WTC11 (cell line): ENCODE results near the gene PRRC2B. TPM values are rescaled to one million over a fixed set of nuclear protein-coding genes. Genes with fewer than 3 reads are reported as not detected.

ENCODE experiments used
- ATAC-seq: fragments of 200-7000 bp; cut with Tn5 transposase; 2 replicates; pipeline ENCODE4 v1.10.0; 2021; ENCODE audit warnings: mild to moderate bottlenecking, moderate library complexity
- CTCF ChIA-PET: fragments of 300-600 bp; sonication (Branson Sonifier 250); formaldehyde crosslinking; loops from one replicate; lab custom pipeline; 2021; ENCODE audit warnings: antibody characterized with exemption; lab: Charles Lee
- POLR2A ChIA-PET: fragments of 350-600 bp; sonication (Branson Sonifier 250); formaldehyde crosslinking; loops from one replicate; lab custom pipeline; 2021; ENCODE audit warnings: antibody characterized with exemption; lab: Charles Lee
- DNase-seq: peaks from one replicate; pipeline ENCODE4 v3.0.0; 2021; ENCODE audit warnings: low spot score
- H3K27ac Mint-ChIP-seq: 2 replicates; pipeline ENCODE4 v1.8.0; 2021; ENCODE audit warnings: mixed read lengths
- H3K27me3 Mint-ChIP-seq: 2 replicates; pipeline ENCODE4 v1.8.0; 2021; ENCODE audit warnings: low read depth, mild to moderate bottlenecking, moderate library complexity, mixed read lengths
- H3K36me3 Mint-ChIP-seq: 2 replicates; pipeline ENCODE4 v1.8.0; 2021; ENCODE audit warnings: mixed read lengths
- H3K4me1 Mint-ChIP-seq: 2 replicates; pipeline ENCODE4 v1.8.0; 2022; ENCODE audit warnings: mixed read lengths
- H3K4me3 Mint-ChIP-seq: 2 replicates; pipeline ENCODE4 v1.8.0; 2021; ENCODE audit warnings: mild to moderate bottlenecking, moderate library complexity, mixed read lengths
- H3K9me3 Mint-ChIP-seq: 2 replicates; pipeline ENCODE4 v1.8.0; 2021; ENCODE audit warnings: mixed read lengths
- ATF1 ChIP-seq: sonication (generic); formaldehyde crosslinking; IDR thresholded peaks from 2 replicates; pipeline ENCODE4 v1.8.1; 2023; ENCODE audit warnings: mild to moderate bottlenecking, moderate library complexity, missing genetic modification reagents
- CDX4 ChIP-seq: fragments of 250-450 bp; sonication (Bioruptor Pico); IDR thresholded peaks from 2 replicates; pipeline ENCODE4 v1.9.0; 2021; ENCODE audit warnings: moderate library complexity, mild to moderate bottlenecking, inconsistent platforms, borderline replicate concordance
- CREM ChIP-seq: sonication (generic); formaldehyde crosslinking; IDR thresholded peaks from 2 replicates; pipeline ENCODE4 v1.8.1; 2022; ENCODE audit warnings: mild to moderate bottlenecking, missing genetic modification reagents, moderate library complexity
- EMX1 ChIP-seq: fragments of 250-450 bp; sonication (Bioruptor Pico); IDR thresholded peaks from 2 replicates; pipeline ENCODE4 v1.8.0; 2021; ENCODE audit warnings: mild to moderate bottlenecking
- ERG ChIP-seq: fragments of 250-450 bp; sonication (Bioruptor Pico); IDR thresholded peaks from 2 replicates; pipeline ENCODE4 v1.8.0; 2021; ENCODE audit warnings: mild to moderate bottlenecking
- ESRRA ChIP-seq: sonication (generic); formaldehyde crosslinking; IDR thresholded peaks from 2 replicates; pipeline ENCODE4 v1.8.1; 2022; ENCODE audit warnings: mild to moderate bottlenecking, missing genetic modification reagents, borderline replicate concordance
- GABPB1 ChIP-seq: sonication (generic); formaldehyde crosslinking; IDR thresholded peaks from 2 replicates; pipeline ENCODE4 v1.8.1; 2023; ENCODE audit warnings: mild to moderate bottlenecking, missing genetic modification reagents
- GTF2I ChIP-seq: fragments of 250-450 bp; sonication (Bioruptor Pico); conservative IDR thresholded peaks from 2 replicates; pipeline ENCODE4 v1.4.0; 2021; ENCODE audit warnings: mild to moderate bottlenecking
- JAZF1 ChIP-seq: fragments of 250-450 bp; sonication (Bioruptor Pico); IDR thresholded peaks from 2 replicates; pipeline ENCODE4 v1.9.0; 2021; ENCODE audit warnings: moderate library complexity, mild to moderate bottlenecking, inconsistent platforms
- MLX ChIP-seq: sonication (generic); formaldehyde crosslinking; IDR thresholded peaks from 2 replicates; pipeline ENCODE4 v1.8.1; 2023; ENCODE audit warnings: mild to moderate bottlenecking, missing genetic modification reagents, moderate library complexity
- NFATC4 ChIP-seq: fragments of 250-450 bp; sonication (Bioruptor Pico); IDR thresholded peaks from 2 replicates; pipeline ENCODE4 v1.9.0; 2021; ENCODE audit warnings: mild to moderate bottlenecking
- NR3C1 ChIP-seq: sonication (generic); formaldehyde crosslinking; conservative IDR thresholded peaks from 2 replicates; pipeline ENCODE4 v1.8.1; 2023; ENCODE audit warnings: low read depth, mild to moderate bottlenecking, missing genetic modification reagents
- PREB ChIP-seq: sonication (generic); formaldehyde crosslinking; IDR thresholded peaks from 2 replicates; pipeline ENCODE4 v1.8.1; 2022; ENCODE audit warnings: mild to moderate bottlenecking, missing genetic modification reagents, moderate library complexity, borderline replicate concordance
- RELA ChIP-seq: sonication (generic); formaldehyde crosslinking; IDR thresholded peaks from 2 replicates; pipeline ENCODE4 v1.8.1; 2022; ENCODE audit warnings: missing genetic modification reagents, mild to moderate bottlenecking, borderline replicate concordance
- SP1 ChIP-seq: sonication (generic); formaldehyde crosslinking; conservative IDR thresholded peaks from 2 replicates; pipeline ENCODE4 v1.8.1; 2022; ENCODE audit warnings: missing genetic modification reagents
- TCF7 ChIP-seq: sonication (generic); formaldehyde crosslinking; IDR thresholded peaks from 2 replicates; pipeline ENCODE4 v1.8.0; 2022; ENCODE audit warnings: mild to moderate bottlenecking, low read depth, missing genetic modification reagents, moderate library complexity
- TEAD4 ChIP-seq: sonication (generic); formaldehyde crosslinking; IDR thresholded peaks from 2 replicates; pipeline ENCODE4 v1.8.0; 2022; ENCODE audit warnings: mild to moderate bottlenecking, missing genetic modification reagents
- USF2 ChIP-seq: sonication (generic); formaldehyde crosslinking; IDR thresholded peaks from 2 replicates; pipeline ENCODE4 v1.8.1; 2023; ENCODE audit warnings: mild to moderate bottlenecking, missing genetic modification reagents, moderate library complexity
- ZMAT4 ChIP-seq: fragments of 250-450 bp; sonication (Bioruptor Pico); IDR thresholded peaks from 2 replicates; pipeline ENCODE4 v1.9.0; 2021; ENCODE audit warnings: mild to moderate bottlenecking
- ZNF121 ChIP-seq: sonication (generic); formaldehyde crosslinking; IDR thresholded peaks from 2 replicates; pipeline ENCODE4 v1.8.0; 2023; ENCODE audit warnings: missing genetic modification reagents
- ZNF512 ChIP-seq: sonication (generic); formaldehyde crosslinking; IDR thresholded peaks from 2 replicates; pipeline ENCODE4 v1.8.1; 2022; ENCODE audit warnings: missing genetic modification reagents, borderline replicate concordance
- ZSCAN18 ChIP-seq: fragments of 250-450 bp; sonication (Bioruptor Pico); IDR thresholded peaks from 2 replicates; pipeline ENCODE4 v2.1.2; 2022; ENCODE audit warnings: mild to moderate bottlenecking, moderate library complexity
- total RNA-seq: library from RNA; stranded (reverse); gene quantifications from 3 replicates; pipeline ENCODE4 v1.2.3, GENCODE V29; 2021

The PRRC2B gene
- total RNA-seq, 1 experiment from 2014 or later = 272 TPM

- ATAC-seq (no peak), DNase-seq (no peak)
- Mint-ChIP-seq H3K27me3 (peaks cover 8% of the 10 kb centered on the region), H3K9me3 (peaks cover 23% of the 10 kb centered on the region), H3K27ac (no peak overlapping the region), H3K4me1 (no peaks in the 10 kb centered on the region), H3K36me3 (peaks cover 14% of the 10 kb centered on the region), H3K4me3 (no peak overlapping the region)
- ChIA-PET CTCF (no interaction called here), POLR2A (no interaction called here)
- TF ChIP-seq ZNF512 (CRISPR knock-in tag) (no peak), USF2 (no peak), SP1 (CRISPR knock-in tag) (no peak), RELA (CRISPR knock-in tag) (no peak), MLX (CRISPR knock-in tag) (no peak), ZNF121 (CRISPR knock-in tag) (no peak), ZMAT4 (CRISPR knock-in tag) (no peak), GABPB1 (CRISPR knock-in tag) (no peak), ERG (CRISPR knock-in tag) (no peak), GTF2I (no peak), ESRRA (no peak), NFATC4 (CRISPR knock-in tag) (no peak), NR3C1 (CRISPR knock-in tag) (no peak), JAZF1 (no peak), CDX4 (no peak), CREM (CRISPR knock-in tag) (no peak)
These were observed 144.1 kb downstream of the PRRC2B start for GRCh38 chr9:131537946-131538345.

- H3K4me3 Mint-ChIP-seq = no peak overlapping the region
- H3K27me3 Mint-ChIP-seq = peaks cover 22% of the 10 kb centered on the region
- DNase-seq = no peak
- ChIA-PET POLR2A (no interaction called here), CTCF (no interaction called here)
- ATAC-seq = no peak
- H3K36me3 Mint-ChIP-seq = peaks cover 25% of the 10 kb centered on the region
- H3K4me1 Mint-ChIP-seq = no peaks in the 10 kb centered on the region
- H3K9me3 Mint-ChIP-seq = peaks cover 37% of the 10 kb centered on the region
- TF ChIP-seq ZMAT4 (CRISPR knock-in tag) (no peak), PREB (CRISPR knock-in tag) (no peak), ATF1 (CRISPR knock-in tag) (no peak), TCF7 (no peak), TEAD4 (CRISPR knock-in tag) (no peak), EMX1 (no peak), ZSCAN18 (CRISPR knock-in tag) (no peak)
- H3K27ac Mint-ChIP-seq = no peak overlapping the region
These were observed 145.5 kb downstream of the PRRC2B start for GRCh38 chr9:131539223-131539923.
